ENCODE results near the gene RPN2. TPM values are rescaled to one million over a fixed set of nuclear protein-coding genes. Genes with fewer than 3 reads are reported as not detected.

Gene RPN2
- total RNA-seq, 4 donors from 2014 or later = 86.7 to 114 (median 110) TPM

DNA sequence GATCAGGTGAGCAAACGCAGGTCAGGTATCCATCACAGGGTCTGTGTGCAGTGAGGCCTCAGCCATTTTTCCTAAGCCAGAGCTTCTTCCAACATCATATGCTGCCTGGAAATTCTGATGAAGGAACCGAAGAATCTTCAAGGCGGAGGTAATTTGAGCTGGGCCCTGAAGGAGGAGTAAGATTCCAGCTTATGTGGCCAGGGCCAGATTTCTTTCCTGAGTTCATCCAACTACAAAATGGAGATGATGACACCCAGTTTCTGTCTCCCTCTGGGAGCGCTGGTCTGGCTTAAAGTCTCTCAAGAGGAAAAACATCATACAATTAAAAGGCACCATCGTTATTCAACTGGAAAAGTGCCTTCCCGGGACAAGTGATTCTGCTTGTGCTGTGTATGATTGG is 103.4 kb downstream of the RPN2 start:
- TF ChIP-seq, protein P1, sequence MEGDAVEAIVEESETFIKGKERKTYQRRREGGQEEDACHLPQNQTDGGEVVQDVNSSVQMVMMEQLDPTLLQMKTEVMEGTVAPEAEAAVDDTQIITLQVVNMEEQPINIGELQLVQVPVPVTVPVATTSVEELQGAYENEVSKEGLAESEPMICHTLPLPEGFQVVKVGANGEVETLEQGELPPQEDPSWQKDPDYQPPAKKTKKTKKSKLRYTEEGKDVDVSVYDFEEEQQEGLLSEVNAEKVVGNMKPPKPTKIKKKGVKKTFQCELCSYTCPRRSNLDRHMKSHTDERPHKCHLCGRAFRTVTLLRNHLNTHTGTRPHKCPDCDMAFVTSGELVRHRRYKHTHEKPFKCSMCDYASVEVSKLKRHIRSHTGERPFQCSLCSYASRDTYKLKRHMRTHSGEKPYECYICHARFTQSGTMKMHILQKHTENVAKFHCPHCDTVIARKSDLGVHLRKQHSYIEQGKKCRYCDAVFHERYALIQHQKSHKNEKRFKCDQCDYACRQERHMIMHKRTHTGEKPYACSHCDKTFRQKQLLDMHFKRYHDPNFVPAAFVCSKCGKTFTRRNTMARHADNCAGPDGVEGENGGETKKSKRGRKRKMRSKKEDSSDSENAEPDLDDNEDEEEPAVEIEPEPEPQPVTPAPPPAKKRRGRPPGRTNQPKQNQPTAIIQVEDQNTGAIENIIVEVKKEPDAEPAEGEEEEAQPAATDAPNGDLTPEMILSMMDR (IDR thresholded peaks at IDR 0.05) = peak in 3 of 4 experiments; percentile 63 to 79 (median 64)
- TF ChIP-seq POLR2A (IDR thresholded peaks at IDR 0.05) (no peak), POLR2AphosphoS5 (IDR thresholded peaks at IDR 0.05) (peak; percentile 28)
- Histone ChIP-seq H3K36me3 (no peaks in the 10 kb centered on the region), H3K4me1 (peaks cover 0 to 9% (median 0%) of the 10 kb centered on the region in 3 donors), H3K9me3 (no peaks in the 10 kb centered on the region), H3K27ac (peak overlapping the region in 2 of 4 donors; percentile 54 to 56), H3K4me3 (no peak overlapping the region), H3K27me3 (peaks cover 4% of the 10 kb centered on the region)
- peak; percentile 69 for ATAC-seq
- WGBS, 2 donors (ENCODE audit: low coverage in 1 of 2) = 28 to 33% methylated on average over 5 to 6 of the region's 6 CpGs

DNA sequence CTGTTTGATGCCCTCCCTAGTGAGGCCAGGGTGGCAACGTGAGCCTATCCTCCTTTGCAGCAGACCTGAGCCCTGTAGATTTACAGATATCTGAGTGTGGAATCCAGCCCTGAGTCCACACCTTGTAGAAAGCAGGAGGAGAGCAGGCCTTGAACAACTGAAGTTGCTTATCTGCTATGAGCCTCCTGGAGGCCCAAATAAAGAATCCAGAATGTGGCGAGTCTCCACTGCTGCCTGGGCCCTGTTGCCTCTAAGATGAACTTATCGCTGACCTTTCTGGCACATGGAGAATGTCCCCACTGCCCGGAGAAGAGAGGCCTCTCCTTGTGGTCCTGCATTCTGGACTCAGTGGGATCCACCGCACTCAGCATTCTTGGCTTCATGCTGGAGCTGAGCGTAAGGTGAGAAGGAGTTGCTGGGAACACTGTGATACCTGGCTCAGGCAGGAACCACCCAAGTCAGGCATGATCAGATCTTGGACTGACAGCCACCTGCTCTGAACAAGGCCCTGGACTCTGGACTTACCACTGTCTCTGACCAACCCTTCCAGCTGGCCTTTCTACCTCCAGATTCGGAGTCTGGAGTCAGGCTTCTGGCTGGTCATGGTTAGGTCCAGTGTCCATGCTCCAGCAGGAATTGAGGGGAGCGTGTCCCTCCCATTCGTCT is 104.5 kb downstream of the RPN2 start:
- Histone ChIP-seq H3K4me3 (no peak overlapping the region), H3K27ac (no peak overlapping the region), H3K36me3 (no peaks in the 10 kb centered on the region), H3K4me1 (peaks cover 0 to 7% (median 0%) of the 10 kb centered on the region in 3 donors), H3K27me3 (peaks cover 4% of the 10 kb centered on the region), H3K9me3 (no peaks in the 10 kb centered on the region)
- no peak for ATAC-seq
- whole genome bisulfite sequencing, 2 donors (ENCODE audit: low coverage in 1 of 2) = 83 to 85% methylated on average over 2 to 5 of the region's 9 CpGs
- TF ChIP-seq POLR2AphosphoS5 (IDR thresholded peaks at IDR 0.05) (no peak), POLR2A (IDR thresholded peaks at IDR 0.05) (no peak), EP300 (IDR thresholded peaks at IDR 0.05) (no peak)
- TF ChIP-seq, protein P1 (IDR thresholded peaks at IDR 0.05) = no peak

DNA sequence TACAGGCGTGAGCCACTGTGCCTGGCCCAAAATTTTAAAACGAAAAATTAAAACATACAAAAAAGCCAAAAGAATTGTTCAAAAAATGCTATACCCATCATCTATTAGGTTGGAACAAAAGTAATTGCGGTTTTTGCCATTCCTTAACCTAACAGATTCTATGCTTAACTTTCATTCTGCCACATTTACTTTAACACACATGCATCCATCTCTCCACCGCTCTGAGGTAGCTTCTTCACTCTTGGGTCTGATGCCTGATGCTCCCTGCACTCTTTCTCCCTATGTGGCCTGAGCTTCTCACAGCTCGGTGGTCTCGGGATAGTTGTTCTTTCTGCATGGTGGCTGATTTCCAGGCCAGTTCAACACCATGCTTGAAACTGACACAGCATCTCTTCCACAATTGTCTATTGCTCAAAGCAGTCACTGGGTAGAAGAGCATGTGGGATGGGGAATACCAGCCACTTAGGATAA is 105.6 kb downstream of the RPN2 start:
- H3K27ac ChIP-seq = no peak overlapping the region
- WGBS, 2 donors (ENCODE audit: low coverage in 1 of 2) = 83 to 88% methylated on average over 4 to 6 of the region's 6 CpGs
- H3K9me3 ChIP-seq = no peaks in the 10 kb centered on the region
- ATAC-seq = no peak
- peaks cover 0 to 13% (median 0%) of the 10 kb centered on the region in 3 donors for H3K4me1 ChIP-seq
- peaks cover 3% of the 10 kb centered on the region for H3K27me3 ChIP-seq
- TF ChIP-seq POLR2AphosphoS5 (IDR thresholded peaks at IDR 0.05) (no peak), POLR2A (IDR thresholded peaks at IDR 0.05) (no peak), EP300 (IDR thresholded peaks at IDR 0.05) (no peak)
- TF ChIP-seq, protein P1 (IDR thresholded peaks at IDR 0.05) = no peak
- H3K4me3 ChIP-seq = no peak overlapping the region
- no peaks in the 10 kb centered on the region for H3K36me3 ChIP-seq

DNA sequence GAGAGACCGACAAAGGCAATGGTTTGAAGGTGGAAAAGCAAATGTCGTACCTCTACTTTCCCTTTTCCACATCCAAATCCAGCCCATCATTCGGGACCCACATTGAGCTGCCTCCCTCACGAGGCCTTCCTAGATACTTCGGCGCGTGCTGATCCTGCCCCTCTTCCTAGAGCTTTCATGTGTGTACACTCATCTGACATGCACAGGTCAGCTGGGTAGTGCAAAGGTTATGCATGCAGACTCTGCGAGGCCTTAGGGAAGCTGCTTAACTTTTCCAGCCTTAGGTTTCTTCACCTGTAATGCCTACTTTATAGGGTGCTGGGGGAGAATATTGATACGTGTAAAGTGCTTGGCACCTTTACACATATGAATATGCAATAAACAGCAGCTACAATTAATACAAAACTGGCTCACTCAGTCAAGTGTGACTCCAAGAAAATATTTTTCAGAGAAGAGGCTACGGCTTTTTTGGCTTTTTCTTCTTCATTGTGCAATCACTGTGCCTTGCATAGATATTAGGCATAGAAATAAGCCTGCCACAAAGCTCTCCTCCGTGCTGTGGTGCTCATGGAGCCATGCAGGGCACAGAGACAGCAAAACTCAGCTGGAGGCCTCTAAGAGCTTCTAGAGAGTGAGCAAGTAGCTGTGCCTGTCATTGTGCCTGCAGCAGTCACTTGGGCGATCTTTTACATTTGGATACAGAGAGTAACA is 106.7 kb downstream of the RPN2 start:
- Histone ChIP-seq H3K9me3 (no peaks in the 10 kb centered on the region), H3K36me3 (no peaks in the 10 kb centered on the region), H3K4me1 (peaks cover 4 to 23% (median 8%) of the 10 kb centered on the region in 3 donors), H3K4me3 (no peak overlapping the region), H3K27ac (no peak overlapping the region), H3K27me3 (no peaks in the 10 kb centered on the region)
- TF ChIP-seq POLR2A (IDR thresholded peaks at IDR 0.05) (no peak), POLR2AphosphoS5 (IDR thresholded peaks at IDR 0.05) (no peak), EP300 (IDR thresholded peaks at IDR 0.05) (no peak)
- TF ChIP-seq, protein P1 (IDR thresholded peaks at IDR 0.05) = no peak
- ATAC-seq = no peak
- WGBS, 2 donors (ENCODE audit: low coverage in 1 of 2) = 68 to 86% methylated on average over 5 to 12 of the region's 12 CpGs

Data from gastroesophageal sphincter (tissue), 4 donors.